HS-27A (cell line): ENCODE measurements around the gene SPOCK1.
"Not testable (repeated sequence)": the region's sequence is repeated elsewhere in the genome, so short reads cannot be mapped to it uniquely, and the experiment has no call there.

Source experiments
- DNase-seq: peaks from one replicate; pipeline ENCODE4 v3.0.0-alpha.2; 2012; ENCODE audit warnings: low read depth, missing footprints

Gene SPOCK1

DNA sequence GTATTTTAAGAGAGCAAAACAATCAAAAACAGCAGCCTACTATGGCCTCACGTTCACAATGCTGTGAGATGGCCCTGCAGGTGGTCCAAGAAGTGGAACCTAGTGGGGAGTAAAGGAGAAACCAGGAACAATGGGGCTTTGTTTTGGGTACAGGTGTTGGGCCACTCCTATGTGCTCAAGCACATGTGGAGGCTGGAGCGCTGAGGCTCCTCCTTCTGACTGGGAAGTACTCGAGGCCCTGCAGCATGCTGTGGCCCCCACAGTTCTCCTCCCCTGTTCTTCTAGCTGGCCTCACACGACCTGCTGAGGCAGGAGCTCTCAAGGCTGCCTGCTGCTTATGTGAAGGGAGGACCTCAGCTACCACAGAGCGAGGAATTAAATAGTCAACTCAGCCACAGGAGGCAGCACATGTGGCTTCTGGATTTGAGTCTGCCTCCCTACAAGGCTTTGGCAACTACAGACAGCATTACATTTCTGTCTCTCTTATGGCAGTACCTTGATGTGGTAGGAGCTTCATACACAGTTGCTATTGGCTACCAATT, 482.3 kb downstream of the SPOCK1 start:
- DNase-seq = no peak

DNA sequence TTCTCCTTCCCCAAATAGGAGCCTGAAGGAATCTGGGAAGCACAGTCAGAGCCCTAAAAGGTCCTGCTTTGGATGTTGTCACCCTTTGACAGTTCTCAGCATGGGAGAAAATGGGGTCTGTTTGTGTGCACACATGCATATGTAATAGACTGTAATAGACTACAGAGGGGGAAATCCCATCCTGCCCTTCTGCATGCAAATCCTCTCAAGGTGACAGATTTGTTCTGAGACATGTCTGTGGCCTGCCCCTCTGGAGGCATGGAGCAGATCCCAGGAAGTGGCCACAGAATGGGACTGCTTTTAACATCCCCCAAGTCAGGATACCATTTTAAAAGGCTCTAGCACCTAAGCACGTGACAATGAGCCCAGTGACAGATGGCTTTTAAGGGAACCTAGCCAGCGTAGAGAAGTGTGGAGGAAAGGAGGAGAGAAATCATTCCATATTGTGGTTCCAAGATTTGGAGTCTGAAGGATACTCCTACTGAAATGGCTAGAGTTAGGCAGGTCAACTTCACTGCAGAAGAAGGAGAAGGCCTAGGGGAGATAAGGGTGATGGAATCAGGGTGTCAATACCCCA, 483.5 kb downstream of the SPOCK1 start:
- no peak for DNase-seq

GRCh38 chr5:137014731-137015130, 484.4 kb downstream of the SPOCK1 start:
- DNase-seq = no peak

GRCh38 chr5:137010226-137010625, 488.9 kb downstream of the SPOCK1 start:
- DNase-seq = no peak

DNA sequence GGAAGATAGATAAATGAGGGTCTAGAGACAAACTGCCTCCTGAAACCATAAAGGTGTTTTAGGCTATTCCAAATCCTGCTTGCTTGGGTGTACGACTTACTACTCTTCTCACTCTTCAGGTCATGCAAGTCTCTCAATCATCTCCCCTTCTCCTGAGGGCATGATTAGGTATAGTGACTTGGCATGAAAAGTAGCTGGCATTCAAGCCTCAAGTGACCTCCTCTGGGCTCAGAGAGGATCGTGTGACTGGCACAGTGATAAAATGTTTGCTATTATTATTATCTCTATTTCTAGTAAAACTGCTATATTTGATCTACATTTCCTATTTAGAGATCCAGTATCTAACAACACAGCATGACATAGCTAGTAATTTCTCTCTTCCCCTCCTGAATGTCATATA, 494.8 kb downstream of the SPOCK1 start:
- DNase-seq = no peak

DNA sequence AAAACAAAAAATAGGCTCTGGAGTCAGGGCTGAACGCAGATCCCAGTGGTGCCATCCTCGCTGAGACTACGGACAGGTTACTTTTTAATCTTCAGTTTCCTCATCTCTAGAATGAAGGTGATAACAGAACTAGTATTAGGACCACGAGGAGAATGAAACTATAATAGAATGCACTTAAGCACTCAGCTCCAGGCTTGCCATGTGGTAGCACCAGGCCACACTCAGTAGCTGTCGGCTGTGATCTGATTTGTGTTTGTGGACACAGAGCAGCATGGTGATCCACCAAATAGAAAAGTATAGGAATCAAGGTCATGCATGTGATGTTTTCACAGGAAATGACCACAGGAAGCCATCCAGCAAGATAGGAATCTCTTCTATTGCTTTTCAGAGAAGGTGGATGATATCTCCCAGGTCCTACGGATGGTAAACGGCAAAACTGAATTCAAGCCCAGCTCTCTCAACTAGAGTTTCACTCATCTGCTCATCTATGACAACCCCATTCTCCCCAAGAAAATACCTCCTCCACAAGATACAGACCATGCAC, 498.0 kb downstream of the SPOCK1 start:
- no peak for DNase-seq

GRCh38 chr5:136999787-137000186, 499.3 kb downstream of the SPOCK1 start:
- no peak for DNase-seq

DNA sequence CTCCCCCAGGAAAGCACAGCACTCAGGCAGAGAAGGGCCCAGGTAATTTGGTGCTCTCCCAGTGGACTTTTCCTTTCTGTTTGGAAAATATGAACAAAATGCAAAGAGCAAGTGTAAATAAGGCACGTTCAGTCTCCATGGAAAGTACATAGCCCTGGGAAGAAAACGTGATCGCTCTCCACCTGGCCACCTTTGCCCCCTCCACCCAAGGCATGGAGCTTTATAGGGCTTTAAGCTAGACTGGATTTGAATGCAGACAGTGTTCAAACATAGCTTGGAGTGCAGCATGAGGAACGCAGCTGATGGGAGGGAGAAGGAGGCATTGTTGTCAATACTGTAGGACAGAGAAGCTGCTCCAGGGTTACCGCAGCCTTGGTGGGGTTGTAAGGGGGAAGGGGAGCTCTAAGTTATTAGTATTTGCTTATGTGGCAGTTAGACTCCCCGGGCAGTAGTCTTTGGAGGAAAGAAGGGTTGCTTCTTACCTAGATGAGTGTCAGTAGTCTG, 500.2 kb downstream of the SPOCK1 start:
- no peak for DNase-seq

DNA sequence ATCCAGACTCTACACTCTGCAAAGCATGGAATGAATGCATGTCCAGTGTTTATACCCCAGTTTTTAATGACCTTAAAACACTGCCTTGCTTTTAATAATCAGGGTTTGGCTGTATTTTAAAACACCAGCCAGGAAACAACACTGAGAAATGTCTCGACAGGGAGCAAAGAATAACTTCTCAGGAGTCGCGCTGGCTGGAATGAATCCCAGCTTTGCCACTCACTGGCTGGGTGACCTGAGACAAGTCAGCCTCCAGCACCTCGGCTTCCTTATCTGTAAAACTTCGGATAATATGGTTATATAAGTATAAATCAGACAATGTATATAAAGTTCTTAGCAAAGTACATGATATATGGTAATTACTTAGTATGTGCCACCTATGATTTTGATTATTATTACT, 505.0 kb downstream of the SPOCK1 start:
- DNase-seq = no peak

- no peak for DNase-seq
Observed at GRCh38 chr5:136992796-136993489, 506.2 kb downstream of the SPOCK1 start.

- no peak for DNase-seq
Observed at GRCh38 chr5:136985785-136986475, 513.2 kb downstream of the SPOCK1 start.

GRCh38 chr5:136984772-136985446, 514.2 kb downstream of the SPOCK1 start:
- DNase-seq = no peak

- DNase-seq = no peak
Observed at GRCh38 chr5:136981936-136982335, 517.2 kb downstream of the SPOCK1 start.

DNA sequence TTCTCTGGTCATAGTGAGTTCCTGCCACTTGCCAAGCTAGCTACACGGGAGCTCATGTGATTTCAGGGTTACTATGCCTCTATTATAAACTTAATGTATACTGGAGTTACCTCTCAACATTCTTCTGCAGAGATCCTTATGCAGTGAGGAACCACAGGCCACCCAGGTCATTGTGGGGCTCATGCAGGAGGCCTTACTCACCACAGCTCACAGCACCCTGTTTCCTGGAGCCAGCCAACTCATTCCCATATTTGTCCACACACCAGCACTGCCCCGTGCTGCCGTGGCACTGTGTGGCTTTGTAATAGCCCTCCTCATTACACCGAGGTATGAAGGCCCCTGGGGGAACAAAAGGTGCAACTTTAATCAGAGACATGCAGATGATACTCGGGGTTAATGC, 520.0 kb downstream of the SPOCK1 start:
- DNase-seq = no peak

DNA sequence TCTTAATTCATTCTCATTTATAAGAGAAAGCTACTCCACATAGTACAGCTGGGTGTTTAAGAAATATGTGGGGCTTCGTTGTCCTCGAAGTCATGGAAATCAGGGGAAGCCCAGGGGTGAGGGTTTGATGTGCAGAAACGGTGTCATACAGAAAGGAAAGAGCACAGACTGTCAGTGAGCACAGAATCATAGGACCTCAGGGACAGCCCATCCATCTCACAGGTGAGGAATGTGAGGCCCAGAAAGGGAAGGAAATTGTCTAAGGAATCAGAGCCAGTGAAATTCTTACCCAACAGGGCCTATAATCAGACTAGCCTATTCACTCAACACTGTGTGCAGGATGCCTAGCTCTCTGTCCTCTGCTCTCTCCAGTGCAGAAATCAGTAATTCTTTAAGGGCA, 535.6 kb downstream of the SPOCK1 start:
- DNase-seq = no peak

- no peak for DNase-seq
Observed at GRCh38 chr5:136957428-136957827, 541.7 kb downstream of the SPOCK1 start.

DNA sequence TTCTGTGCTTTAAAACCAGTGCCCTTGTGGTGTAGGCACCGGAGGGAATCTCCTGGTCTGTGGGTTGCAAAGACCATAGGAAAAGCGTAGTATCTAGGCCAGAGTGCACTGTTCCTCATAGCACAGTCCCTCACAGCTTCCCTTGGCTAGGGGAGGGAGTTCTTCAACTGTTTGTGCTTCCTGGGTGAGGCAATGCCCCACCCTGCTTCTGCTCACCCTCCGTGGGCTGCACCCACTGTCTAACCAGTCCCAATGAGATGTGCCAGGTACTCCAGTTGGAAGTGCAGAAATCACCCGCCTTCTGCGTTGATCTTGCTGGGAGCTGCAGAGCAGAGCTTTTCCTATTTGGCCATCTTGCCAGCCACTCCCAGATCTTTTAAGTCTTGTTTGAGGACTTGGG, 545.0 kb downstream of the SPOCK1 start:
- DNase-seq = not testable (repeated sequence)

- not testable (repeated sequence) for DNase-seq
Observed at GRCh38 chr5:136953346-136954069, 545.6 kb downstream of the SPOCK1 start.

- no peak for DNase-seq
Observed at GRCh38 chr5:136927571-136927970, 571.6 kb downstream of the SPOCK1 start.

GRCh38 chr5:136926073-136926472, 573.1 kb downstream of the SPOCK1 start:
- no peak for DNase-seq
